Measurements from ENCODE around the gene MT1G.

DNA sequence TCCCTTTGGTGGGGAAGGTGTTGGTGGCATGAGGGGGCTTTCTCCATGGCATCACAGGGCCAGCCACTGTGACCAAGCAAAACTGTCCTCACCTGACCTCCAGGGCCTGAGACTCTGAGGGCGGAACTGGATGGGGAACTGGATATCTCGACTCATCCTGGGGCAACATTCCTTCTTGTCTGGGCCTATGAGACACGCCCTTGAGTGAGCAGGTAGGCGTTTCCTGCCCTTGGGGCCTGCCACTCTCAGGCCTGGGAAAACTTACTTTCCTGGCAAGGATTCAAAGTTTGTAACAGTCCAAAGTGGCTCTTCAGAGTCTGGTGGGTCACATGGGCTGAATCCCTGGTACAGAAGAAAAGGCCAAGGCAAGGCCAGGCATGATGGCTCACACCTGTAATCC is 24.0 kb upstream of the MT1G start:
- TF ChIP-seq, protein P1, sequence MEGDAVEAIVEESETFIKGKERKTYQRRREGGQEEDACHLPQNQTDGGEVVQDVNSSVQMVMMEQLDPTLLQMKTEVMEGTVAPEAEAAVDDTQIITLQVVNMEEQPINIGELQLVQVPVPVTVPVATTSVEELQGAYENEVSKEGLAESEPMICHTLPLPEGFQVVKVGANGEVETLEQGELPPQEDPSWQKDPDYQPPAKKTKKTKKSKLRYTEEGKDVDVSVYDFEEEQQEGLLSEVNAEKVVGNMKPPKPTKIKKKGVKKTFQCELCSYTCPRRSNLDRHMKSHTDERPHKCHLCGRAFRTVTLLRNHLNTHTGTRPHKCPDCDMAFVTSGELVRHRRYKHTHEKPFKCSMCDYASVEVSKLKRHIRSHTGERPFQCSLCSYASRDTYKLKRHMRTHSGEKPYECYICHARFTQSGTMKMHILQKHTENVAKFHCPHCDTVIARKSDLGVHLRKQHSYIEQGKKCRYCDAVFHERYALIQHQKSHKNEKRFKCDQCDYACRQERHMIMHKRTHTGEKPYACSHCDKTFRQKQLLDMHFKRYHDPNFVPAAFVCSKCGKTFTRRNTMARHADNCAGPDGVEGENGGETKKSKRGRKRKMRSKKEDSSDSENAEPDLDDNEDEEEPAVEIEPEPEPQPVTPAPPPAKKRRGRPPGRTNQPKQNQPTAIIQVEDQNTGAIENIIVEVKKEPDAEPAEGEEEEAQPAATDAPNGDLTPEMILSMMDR (IDR thresholded peaks at IDR 0.05; ENCODE audit: low read depth, low read length, missing input control) = no peak
- TF ChIP-seq GABPA (IDR thresholded peaks at IDR 0.05 in 1 of 2, conservative IDR thresholded peaks at IDR 0.05 in 1 of 2) = no peak
- TF ChIP-seq, protein P2, sequence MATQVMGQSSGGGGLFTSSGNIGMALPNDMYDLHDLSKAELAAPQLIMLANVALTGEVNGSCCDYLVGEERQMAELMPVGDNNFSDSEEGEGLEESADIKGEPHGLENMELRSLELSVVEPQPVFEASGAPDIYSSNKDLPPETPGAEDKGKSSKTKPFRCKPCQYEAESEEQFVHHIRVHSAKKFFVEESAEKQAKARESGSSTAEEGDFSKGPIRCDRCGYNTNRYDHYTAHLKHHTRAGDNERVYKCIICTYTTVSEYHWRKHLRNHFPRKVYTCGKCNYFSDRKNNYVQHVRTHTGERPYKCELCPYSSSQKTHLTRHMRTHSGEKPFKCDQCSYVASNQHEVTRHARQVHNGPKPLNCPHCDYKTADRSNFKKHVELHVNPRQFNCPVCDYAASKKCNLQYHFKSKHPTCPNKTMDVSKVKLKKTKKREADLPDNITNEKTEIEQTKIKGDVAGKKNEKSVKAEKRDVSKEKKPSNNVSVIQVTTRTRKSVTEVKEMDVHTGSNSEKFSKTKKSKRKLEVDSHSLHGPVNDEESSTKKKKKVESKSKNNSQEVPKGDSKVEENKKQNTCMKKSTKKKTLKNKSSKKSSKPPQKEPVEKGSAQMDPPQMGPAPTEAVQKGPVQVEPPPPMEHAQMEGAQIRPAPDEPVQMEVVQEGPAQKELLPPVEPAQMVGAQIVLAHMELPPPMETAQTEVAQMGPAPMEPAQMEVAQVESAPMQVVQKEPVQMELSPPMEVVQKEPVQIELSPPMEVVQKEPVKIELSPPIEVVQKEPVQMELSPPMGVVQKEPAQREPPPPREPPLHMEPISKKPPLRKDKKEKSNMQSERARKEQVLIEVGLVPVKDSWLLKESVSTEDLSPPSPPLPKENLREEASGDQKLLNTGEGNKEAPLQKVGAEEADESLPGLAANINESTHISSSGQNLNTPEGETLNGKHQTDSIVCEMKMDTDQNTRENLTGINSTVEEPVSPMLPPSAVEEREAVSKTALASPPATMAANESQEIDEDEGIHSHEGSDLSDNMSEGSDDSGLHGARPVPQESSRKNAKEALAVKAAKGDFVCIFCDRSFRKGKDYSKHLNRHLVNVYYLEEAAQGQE (IDR thresholded peaks at IDR 0.05) = no peak
- TF ChIP-seq YY1 (IDR thresholded peaks at IDR 0.05) = no peak

Measured in liver (tissue), 3 donors.